C4-2B (cell line): ENCODE results near the gene GABRB1.

Experiments used
- ZFX ChIP-seq: fragments of 450-650 bp; IDR thresholded peaks from 2 replicates; pipeline ENCODE4 v1.6.1; 2017
- TF ChIP-seq, protein P1 (sequence below): fragments of 450-650 bp; conservative IDR thresholded peaks from 2 replicates; pipeline ENCODE4 v1.5.1; 2017; ENCODE audit warnings: mild to moderate bottlenecking

GRCh38 chr4:47101453-47101852, 70.1 kb downstream of the GABRB1 start:
- TF ChIP-seq, protein P1, sequence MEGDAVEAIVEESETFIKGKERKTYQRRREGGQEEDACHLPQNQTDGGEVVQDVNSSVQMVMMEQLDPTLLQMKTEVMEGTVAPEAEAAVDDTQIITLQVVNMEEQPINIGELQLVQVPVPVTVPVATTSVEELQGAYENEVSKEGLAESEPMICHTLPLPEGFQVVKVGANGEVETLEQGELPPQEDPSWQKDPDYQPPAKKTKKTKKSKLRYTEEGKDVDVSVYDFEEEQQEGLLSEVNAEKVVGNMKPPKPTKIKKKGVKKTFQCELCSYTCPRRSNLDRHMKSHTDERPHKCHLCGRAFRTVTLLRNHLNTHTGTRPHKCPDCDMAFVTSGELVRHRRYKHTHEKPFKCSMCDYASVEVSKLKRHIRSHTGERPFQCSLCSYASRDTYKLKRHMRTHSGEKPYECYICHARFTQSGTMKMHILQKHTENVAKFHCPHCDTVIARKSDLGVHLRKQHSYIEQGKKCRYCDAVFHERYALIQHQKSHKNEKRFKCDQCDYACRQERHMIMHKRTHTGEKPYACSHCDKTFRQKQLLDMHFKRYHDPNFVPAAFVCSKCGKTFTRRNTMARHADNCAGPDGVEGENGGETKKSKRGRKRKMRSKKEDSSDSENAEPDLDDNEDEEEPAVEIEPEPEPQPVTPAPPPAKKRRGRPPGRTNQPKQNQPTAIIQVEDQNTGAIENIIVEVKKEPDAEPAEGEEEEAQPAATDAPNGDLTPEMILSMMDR, result no peak
- no peak for TF ChIP-seq ZFX
